Stimulated activated CD4-positive, alpha-beta T cell treated with anti-CD3 and anti-CD28 coated beads, TNF-alpha, amount 100 ng/mL, for 48 hours (primary cell): ENCODE results near the gene RAB11FIP3.
"Not testable (repeated sequence)": the region's sequence is repeated elsewhere in the genome, so short reads cannot be mapped to it uniquely, and the experiment has no call there.

Source experiments
- DNase-seq, 3 donors: peaks; one replicate each; pipeline ENCODE4 v3.0.0-alpha.2; 2020; ENCODE audit warnings: low read depth in 3 of 3

RAB11FIP3 gene

DNA sequence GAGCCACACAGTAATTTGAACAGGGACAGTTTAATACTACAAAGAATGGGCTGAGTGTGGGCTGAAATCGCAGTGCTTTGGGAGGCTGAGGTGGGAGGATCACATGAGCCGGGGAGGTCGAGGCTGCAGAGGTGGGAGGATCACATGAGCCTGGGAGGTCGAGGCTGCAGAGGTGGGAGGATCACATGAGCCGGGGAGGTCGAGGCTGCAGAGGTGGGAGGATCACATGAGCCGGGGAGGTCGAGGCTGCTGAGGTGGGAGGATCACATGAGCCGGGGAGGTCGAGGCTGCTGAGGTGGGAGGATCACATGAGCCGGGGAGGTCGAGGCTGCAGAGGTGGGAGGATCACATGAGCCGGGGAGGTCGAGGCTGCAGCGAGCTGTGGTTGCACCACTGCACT, 69.2 kb downstream of the RAB11FIP3 start:
- DNase-seq, result not testable (repeated sequence)

DNA sequence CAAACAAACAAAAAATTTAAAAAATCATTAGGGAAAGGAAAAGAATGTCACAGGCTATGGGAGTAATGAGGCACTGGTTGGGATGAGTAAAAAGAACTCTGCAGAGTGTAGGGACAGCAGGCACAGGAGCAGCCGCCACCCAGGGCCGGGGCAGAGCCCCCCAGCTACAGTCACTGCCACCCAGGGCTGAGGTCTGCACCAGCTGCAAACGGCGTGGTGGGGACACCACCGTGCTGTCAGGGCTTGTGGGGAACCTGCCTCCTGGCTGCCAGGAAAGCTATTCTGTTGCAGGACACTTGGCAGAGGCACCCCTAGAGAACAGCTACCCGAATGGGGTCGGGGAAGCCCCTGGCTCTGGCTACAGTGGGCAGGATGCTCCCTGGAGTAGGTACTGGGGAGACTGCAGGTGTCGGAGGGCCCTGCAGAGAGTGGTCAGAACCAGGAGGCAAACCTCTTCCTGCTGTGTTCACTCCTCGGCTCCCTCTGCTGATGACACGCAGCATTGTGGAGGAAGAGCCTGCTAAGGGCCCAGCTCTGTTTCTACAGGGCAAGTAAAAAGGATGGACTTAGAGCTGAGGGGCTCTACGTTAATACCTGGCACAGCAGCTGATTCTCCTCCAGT, 69.8 kb downstream of the RAB11FIP3 start:
- no peak for DNase-seq

DNA sequence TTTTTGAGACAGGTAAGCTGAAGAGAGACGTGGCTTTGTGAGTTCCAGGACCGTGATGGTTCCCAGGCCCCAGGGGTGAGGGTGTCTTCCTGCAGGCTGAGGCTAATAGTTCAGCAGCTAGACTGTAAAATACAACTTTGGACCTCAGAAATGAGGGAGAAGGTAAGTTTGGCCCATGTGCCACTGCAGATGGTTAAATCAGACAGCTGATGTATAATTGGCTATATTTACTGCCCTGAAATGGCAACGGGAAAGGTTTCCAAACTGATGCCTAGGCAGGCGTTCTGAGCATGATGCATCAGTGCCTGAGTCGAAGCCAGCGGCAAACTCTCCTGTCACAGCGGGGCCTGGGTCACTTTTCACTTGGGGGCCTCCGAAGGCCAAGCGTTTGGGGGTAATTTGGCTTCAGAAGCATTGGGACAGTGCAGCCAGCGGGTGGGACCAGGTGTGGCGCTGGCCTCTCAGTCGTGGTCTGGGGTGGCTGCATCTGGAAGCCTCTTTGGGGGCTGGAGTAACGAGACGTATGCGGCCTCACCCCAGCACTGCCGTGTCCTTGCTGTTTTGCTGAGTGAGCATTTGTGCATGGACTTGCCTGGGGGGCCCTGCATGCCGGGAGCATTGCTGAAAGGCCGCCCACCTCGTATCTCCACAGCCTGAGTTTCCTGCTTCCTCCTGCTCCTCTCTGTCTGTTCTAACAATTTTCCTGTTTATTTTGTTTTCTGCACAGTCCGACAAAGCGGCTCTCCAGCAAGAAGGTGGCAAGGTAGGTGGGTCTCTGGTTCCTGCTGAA, 70.8 kb downstream of the RAB11FIP3 start:
- no peak for DNase-seq

DNA sequence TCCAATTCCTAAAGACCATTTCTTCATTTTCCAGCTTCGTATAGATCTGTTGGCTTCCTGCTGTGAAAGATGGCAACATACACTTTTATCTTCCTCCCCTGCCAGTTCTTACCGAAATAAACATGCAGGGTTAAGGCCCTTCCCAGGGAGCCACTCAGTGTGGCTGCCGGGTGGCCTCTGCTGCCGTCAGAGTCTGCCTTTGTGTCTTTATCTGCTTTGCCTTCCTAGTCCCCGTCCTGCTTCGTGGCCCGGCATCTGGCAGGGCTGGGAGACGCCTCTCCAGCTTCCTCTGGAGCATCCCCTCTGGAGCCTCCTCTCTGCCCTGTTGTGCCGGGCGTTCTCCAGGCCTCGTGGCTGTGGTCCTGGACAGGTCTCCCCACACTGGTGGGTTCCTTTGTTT, 71.8 kb downstream of the RAB11FIP3 start:
- DNase-seq, result no peak

DNA sequence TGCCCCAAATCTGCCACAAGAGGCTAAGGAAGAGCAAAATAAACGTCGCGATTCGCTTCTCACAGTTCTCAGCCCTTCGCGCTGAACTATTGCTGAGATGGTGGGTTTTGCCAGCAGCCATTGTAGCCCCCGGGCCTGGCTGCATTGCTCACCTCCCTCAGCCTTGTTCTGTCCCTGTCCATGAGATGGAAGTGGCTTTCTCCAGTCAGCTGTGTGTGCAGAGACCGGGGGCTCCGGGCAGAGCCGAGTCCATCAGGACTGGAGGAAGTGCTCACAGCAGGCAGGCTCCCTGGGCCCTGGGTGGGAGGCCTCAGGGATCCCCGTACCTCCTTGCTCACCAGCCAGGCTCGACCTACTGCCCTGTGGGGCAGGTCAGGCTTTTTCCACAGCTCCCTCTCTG, 74.5 kb downstream of the RAB11FIP3 start:
- DNase-seq, result no peak

DNA sequence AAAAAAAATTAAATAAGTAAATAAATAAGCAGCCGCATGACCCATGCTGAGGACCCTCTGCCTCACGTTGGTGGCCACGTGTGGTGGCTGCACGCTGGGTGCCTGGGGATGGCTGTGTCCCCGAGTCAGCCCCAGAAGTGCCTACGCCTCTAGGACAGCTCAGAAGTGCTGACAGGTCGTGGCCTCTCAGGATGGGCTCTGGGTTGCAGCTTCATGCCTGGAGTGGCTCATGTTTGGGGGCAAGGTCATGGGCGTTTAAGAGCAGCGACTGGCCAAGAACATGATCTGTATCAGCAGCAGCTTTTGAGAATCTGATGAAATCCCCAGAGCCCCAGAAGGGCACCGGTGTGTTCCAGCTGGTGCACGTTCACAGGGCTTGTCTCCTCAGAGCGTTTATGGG, 75.3 kb downstream of the RAB11FIP3 start:
- no peak for DNase-seq

DNA sequence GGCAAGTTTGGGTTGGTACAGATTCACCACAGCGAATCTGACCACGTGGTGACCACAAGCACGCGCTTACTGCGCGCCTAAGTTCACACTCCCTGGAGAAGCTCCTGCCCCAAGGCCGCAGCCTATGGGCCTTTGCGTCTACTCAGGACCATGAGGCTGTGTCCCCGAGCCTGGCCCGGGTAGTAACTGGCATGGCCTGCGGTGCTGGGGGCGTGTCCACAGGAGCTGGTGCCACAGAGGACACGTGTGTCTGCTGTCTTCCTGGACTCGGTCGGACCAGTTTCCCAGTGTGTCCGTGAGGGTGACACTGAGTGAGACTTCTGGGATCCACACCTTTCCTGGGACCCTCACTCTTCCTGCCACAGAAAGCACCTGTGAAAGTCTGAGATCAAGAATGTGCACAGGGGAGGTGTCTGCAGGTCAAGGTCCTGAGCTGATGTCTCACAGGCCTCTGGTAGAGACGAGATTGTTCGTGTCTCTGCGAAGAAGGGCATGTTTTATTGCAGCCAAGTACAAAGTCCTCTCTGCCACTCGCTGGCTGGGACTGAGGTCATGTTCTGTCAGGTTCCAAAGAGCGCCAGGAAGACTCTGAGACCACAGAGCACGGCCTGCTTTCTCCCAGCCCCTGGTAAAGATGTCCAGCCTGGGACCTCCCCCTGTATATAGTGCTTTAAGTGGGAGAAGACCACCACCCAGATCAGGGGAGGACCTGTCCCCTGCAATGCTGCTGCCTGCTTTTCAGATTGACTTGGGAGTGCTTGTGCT, 76.9 kb downstream of the RAB11FIP3 start:
- DNase-seq, result no peak

DNA sequence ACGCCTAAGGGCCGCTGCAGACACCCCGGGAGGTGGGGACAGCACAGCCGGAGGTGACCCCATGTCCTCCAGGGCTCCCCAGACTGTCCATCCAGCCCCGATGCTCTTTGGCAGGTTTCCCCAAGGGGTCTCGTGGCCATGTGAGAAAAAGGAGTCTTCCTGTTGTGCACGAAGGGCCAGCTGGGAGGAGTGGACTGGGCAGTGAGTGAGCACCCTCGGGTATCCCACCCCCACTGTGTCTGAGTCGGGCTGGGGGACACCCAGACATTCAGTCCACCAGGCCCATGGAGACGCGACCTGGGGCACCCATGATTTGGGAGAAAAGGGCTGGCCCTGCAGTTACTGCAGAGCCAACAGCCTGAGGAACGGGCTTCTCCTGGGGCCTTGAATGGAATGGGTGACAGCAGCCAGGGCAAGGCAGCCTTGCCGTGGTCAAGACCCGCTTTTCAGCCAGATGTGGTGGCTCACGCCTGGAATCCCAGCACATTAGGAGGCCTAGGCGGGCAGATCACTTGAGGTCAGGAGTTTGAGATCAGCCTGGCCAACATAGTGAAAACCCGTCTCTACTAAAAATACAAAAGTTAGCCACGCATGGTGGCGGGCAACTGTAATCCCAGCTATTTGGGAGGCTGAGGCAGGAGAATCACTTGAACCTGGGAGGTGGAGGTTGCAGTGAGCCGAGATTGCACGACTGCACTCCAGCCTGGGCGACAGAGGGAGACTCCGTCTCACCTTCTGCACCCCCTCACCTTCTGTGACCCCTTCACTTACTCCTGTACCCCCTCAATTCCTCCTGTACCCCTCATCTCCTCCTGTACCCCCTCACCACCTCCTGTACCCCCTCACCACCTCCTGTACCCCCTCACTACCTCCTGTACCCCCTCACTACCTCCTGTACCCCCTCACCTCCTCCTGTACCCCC, 78.0 kb downstream of the RAB11FIP3 start:
- DNase-seq, result no peak

DNA sequence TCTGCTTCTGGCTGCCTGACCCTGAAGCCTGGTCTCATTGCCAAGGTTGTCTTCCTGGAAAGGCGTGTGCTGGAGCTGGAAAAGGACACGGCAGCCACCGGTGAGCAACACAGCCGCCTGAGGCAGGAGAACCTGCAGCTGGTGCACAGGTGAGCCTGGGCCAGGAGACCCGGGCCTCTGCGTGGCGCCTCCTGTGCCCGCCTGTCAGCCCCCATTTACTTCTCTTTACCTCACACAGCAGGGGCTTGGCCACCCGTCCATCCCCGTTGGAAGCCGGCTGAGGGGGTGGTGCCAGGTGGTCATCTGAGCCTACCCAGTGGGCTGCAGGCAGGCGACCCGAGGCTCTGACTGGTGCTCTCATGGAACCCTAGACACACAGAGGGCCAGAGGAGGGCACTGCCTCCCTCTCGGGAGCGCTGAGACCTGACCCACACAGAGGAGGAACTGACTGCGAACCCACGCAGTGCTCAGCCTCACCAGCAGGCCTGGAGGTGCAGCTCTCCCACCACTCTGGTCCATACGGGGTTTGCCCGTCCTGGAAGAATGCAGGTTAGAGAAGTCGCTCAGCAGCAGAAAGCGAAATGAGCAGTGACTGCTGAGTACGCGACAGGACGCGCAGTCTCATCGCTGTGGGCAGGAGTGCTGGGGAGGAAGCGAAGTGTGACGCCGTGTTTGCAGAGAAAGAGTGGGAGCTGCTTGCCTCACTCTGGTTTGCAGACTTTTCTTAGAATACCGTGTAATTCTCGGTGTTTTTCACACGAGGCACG, 80.2 kb downstream of the RAB11FIP3 start:
- DNase-seq, result no peak

DNA sequence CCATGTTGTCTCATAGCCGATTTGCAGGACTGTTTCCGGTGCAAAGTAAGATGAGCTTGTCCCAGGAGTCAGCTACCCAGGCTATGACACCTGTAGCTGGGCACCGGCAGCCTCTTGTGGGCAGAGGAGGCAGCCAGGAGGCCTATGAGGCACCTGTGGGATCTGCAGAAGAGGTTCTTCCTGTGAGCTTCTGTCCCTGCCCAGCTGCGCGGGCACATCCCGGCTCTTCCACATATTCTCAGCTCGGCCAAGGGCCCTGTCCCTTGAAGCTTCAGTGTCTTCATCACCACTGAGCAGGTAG, 80.7 kb downstream of the RAB11FIP3 start:
- no peak for DNase-seq

DNA sequence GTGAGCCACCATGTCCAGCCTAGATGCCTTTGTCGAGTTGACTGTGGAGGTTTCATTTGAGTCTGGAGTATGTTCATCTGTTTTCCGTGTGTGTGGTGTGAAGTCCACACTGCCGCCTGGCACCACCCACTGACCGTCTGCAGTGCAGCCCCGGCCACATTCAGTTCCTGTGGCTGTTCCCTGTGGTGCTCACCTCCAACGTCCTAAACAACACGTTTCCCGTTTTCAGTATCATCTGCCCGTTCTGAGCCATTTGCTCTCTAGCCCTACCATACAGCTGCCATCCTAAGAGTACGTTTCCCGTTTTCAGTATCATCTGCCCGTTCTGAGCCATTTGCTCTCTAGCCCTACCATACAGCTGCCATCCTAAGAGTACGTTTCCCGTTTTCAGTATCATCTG, 82.1 kb downstream of the RAB11FIP3 start:
- not testable (repeated sequence) for DNase-seq

DNA sequence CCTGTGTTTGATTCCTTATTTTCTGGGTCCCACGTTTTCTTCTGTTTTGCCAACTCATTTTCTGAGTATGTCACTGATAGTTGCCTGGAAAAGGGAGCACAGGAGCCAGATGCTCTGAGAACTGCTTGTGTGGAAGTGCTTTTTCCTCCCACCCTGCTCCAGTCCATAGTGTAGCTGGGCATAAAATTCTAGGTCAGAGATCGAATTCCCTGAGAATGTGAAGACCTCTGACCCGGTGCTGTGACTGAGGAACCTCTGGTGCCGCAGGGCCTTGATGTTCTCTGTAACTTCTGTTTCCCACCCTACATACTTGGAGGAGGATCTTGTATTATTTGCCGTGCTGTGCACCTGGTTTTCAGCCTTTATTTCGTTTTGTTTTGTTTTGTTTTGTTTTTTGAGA, 82.5 kb downstream of the RAB11FIP3 start:
- DNase-seq, result no peak

DNA sequence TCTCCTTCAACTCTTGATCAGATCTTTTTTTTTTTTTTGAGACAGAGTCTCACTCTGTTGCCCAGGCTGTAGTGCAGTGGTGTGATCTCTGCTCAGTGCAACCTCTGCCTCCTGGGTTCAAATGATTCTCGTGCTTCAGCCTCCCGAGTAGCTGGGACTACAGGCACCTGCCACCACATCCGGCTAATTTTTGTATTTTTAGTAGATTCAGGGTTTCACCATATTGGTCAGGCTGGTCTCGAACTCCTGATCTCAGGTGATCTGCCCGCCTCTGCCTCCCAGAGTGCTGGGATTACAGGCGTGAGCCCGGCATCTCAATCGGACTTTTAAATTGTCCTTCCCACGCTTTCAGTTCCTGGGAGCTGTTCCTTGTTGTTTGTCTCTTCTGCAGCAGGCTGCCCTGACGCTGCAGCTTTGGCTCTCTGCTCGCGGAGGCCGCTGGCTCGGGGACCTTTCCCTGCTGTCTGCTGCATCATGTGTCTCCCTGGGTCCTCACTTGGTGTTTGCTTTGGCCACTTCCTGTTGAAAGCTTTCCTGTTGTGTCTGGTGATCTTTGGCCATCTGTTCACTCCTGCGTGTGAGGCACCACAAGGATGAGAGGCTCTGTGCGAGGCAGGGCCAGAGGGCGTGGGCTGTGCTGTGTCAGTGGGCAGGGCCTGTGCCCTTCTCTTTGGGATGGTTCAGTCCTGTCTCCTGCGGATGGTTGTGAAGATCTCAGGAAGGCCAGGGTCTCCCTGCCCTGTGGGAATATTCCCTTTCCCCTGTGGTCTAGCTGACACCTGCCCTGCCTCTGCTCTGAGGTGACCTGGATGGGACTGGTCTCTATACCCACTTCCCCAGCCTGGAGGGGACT, 83.7 kb downstream of the RAB11FIP3 start:
- DNase-seq, result no peak

DNA sequence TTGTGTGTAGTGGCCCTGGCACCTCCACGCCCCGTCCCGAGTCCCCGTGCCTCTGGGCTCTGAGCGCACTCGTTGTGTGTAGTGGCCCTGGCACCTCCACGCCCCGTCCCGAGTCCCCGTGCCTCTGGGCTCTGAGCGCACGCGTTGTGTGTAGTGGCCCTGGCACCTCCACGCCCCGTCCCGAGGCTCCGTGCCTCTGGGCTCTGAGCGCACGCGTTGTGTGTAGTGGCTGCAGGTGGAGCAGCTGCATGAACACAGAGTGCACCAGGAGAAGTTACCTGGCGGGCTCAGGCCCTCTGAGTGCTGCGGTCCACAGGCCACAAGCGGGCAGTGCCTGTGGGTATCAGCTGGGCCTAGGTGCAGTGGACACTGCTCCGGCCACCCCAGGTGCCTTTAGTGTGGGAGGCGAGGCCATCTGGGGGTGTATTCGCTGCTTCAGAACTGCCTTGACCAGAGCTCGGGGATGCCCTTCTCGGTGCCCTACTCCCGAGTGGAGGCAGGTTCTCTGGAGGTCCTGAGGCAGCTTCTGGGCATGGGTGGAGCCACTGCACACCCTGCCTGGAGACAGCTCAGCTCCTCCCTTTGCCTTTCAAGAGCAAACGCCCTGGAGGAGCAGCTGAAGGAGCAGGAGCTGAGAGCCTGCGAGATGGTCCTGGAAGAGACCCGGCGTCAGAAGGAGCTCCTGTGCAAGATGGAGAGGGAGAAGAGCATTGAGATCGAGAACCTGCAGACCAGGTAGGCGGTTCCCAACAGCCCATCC, 84.8 kb downstream of the RAB11FIP3 start:
- DNase-seq, result no peak

DNA sequence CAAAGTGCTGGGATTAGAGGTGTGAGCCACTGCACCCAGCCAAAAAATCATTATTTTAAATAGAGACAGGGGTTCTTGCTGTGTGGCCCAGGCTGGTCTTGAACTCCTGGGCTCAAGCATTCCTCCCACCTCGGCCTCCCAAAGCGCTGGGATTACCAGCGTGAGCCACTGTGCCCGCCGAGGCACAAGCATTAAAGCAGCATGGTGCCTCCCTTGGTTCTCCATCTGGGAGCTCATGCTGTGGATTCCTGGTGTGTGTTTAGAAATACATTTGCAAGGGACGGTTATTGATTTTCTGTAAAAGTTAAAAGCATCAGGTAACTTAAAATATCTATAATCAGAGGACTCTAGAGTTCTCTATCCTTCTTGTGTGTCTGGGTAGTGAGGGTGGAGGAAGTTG, 87.4 kb downstream of the RAB11FIP3 start:
- DNase-seq, result no peak

DNA sequence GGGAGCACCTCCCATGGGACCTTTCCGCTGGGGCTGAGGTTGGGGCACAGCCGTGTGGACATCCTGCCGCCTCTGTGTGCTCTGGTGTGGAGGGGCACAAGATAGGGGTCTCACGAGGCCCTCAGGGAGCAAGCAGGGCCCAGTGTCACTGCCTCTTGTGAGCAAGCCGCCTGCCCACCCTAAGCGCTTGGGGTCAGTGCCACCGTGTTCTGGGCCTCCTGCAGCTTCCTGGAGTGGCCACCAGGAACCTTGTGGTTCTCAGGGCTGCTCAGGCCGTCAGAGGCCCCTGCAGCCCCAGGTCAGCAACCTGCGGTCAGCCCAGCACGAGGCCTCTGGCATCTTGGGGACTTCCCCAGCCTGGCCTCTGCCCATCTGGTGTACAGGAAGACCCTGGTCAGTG, 88.5 kb downstream of the RAB11FIP3 start:
- no peak for DNase-seq

DNA sequence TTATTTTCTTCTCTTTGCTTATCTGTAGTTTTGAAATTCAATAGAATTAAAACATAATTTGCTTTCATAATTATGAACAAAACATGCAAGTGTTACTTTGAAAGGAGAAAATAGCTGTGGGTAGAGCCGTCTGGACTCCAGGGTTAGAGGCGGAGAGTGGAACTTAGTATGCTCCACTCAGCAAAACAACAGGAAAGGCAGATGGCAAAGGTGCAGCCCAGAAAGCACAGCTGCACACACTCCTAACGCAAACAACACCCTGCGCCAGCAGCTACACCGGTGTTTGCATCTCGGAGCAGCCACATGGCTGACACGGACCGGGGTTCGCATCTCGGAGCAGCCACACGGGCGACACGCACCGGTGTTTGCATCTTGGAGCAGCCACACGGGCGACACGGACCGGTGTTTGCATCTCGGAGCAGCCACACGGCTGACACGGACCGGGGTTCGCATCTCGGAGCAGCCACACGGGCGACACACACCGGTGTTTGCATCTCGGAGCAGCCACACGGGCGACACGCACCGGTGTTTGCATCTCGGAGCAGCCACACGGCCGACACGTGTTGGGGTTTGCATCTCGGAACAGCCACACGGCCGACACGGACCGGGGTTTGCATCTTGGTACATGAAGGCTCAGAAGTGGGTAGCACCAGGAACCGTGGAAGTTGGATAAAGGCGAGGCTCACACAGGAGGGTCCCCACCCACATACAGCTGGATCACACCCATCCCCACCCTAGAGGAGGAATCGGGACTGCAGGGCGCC, 89.9 kb downstream of the RAB11FIP3 start:
- no peak for DNase-seq

DNA sequence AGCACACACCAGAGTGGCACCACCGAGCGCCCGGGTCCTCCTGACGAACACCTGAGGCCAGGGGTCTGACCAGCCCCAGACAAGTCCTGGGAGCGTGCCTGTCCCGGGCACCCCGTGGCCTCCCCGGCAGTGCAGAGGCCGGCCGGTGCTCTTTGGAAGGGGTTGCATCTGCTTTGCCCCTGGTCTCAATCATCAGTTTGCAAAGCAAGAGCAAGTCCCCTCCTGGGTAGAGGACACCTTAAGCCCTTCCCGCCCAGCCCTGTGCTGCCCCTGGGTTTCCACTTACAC, 90.4 kb downstream of the RAB11FIP3 start:
- no peak for DNase-seq

DNA sequence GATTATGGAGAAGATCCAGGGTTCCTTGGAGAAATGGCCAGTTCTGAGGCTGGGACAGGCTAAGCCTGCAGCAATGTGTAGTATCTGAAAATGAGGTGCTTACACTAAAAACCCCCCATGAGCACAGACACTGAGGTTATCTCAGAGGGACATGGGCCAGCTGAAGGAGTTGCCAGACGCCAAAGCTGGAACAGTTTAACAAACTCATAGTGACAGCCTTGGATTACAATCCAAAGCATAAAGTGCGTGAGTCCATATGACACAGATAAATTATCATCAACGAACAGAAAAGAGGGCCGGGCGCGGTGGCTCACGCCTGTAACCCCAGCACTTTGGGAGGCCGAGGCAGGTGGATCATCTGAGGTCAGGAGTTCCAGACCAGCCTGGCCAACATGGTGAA, 90.9 kb downstream of the RAB11FIP3 start:
- DNase-seq, result no peak
